ENCODE results near the gene ZMIZ1.

GRCh38 chr10:79260811-79261740, 192.3 kb downstream of the ZMIZ1 start:
- no peak for TF ChIP-seq CTCF (IDR thresholded peaks at IDR 0.05)
- no peak for TF ChIP-seq POLR2A (IDR thresholded peaks at IDR 0.05)
- TF ChIP-seq POLR2AphosphoS5 (IDR thresholded peaks at IDR 0.05) = no peak
- no peak for TF ChIP-seq EP300 (IDR thresholded peaks at IDR 0.05)

Measured in suprapubic skin (tissue), 4 donors.